ENCODE data around the gene CAST.

- TF ChIP-seq, protein P1, sequence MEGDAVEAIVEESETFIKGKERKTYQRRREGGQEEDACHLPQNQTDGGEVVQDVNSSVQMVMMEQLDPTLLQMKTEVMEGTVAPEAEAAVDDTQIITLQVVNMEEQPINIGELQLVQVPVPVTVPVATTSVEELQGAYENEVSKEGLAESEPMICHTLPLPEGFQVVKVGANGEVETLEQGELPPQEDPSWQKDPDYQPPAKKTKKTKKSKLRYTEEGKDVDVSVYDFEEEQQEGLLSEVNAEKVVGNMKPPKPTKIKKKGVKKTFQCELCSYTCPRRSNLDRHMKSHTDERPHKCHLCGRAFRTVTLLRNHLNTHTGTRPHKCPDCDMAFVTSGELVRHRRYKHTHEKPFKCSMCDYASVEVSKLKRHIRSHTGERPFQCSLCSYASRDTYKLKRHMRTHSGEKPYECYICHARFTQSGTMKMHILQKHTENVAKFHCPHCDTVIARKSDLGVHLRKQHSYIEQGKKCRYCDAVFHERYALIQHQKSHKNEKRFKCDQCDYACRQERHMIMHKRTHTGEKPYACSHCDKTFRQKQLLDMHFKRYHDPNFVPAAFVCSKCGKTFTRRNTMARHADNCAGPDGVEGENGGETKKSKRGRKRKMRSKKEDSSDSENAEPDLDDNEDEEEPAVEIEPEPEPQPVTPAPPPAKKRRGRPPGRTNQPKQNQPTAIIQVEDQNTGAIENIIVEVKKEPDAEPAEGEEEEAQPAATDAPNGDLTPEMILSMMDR (IDR thresholded peaks at IDR 0.05 in 4 of 5, conservative IDR thresholded peaks at IDR 0.05 in 1 of 5) = no peak
- no peak for TF ChIP-seq POLR2A (IDR thresholded peaks at IDR 0.05)
Observed at GRCh38 chr5:96624596-96624995, 37.6 kb upstream of the CAST start.

All from gastrocnemius medialis (tissue), 4 donors.